HG03457 (cell line): Measurements from ENCODE around the gene ERF.
A peak's percentile ranks its signal among the peaks of the same experiment; 100 is the strongest.

Experiments used
- ATAC-seq: cut with Tn5 transposase; IDR thresholded peaks from one replicate; pipeline ENCODE4 v1.9.1; 2021; ENCODE audit warnings: moderate number of reproducible peaks; ENCODE audit not compliant: unreplicated experiment

Gene ERF

DNA sequence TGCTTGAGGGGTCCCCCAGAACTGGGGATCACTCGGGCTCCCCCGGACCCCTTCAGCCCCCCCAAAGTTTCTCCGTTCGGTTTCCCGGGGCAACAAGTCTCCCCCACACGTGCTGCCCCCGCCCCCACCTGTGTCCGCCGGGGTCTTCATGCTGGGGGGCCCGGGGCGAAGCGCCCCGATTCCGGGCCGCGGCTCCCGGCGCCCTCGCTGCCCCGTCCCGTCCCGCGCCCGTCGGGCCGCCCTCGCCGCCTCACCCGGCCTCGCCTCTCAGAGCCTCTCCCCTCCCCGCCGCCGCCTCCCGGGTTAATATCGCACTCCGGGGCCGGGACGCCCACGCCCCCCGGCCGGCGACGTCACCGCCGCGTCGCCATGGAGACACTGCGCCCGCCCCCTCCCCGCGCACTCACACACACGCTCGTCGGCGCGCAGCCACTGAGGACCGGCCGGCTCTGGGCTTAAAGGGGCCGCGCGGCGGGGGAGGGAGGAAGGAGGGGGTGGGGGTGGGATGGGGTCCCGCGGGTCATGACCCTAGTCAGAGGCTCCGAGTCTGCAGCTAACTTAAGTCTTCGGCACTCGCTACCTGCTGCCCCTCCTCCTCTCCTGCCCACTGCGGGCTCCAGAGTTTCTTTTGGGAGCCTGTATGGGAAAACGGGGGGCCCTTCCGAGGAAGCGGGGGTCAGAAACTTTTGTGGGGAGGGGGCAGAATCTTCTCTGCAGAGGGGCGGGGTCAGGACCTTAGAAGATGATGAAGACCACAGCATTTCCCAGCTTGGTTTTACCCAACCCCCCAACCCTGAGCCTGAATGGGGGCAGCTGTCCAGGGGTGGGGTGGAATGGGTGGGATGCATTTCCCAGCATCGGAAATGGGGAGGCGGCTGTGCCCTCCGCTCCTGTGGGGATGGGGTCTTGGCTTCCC is at the start of gene ERF:
Gene ERF, minus strand, starts transcription at position 279 of the 916 bp plus-strand sequence. Its CDS starts 129 bp downstream, at position 150.
- ATAC-seq: peak; percentile 42

DNA sequence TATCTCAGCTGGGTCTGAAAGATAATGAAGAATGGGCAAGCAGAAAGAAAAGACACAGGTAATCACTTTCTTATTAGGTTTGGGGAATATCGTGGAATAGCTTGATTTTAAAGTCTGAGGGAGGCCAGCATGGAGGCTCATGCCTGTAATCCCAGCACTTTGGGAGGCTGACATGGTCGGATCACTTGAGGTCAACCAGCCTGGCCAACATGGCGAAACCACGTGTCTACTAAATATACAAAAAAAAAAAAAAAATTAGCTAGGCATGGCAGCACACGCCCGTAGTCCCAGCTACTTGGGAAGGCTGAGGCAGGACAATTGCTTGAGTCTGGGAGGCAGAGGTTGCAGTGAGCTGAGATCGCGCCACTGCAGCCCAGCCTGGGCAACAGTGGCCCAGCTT is 48.9 kb upstream of the ERF start:
- no peak for ATAC-seq

DNA sequence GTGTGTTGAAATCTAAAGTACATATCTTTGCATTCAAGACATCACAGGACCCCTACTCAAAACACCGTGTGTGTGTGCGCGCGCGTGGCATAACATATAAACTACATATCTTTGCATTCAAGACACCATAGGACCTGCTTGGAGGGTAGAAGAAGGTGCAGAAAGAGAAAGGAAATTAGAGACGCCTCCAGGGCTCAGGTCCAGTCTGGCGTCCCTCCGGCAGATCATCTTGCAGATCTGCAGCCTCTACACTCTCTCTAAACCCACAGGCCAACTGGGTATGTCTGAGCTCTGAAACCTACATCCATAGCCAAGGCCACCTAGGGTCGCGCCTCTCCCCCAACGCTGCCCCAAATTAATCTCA is 48.2 kb upstream of the ERF start:
- ATAC-seq: no peak

- no peak for ATAC-seq
Observed at GRCh38 chr19:42301646-42302203, 46.8 kb upstream of the ERF start, which contains the start of gene PRR19. TSS of gene PRR19 (plus strand) at chr19:42302132. CDS start at chr19:42309585, 7,453 bp downstream.

DNA sequence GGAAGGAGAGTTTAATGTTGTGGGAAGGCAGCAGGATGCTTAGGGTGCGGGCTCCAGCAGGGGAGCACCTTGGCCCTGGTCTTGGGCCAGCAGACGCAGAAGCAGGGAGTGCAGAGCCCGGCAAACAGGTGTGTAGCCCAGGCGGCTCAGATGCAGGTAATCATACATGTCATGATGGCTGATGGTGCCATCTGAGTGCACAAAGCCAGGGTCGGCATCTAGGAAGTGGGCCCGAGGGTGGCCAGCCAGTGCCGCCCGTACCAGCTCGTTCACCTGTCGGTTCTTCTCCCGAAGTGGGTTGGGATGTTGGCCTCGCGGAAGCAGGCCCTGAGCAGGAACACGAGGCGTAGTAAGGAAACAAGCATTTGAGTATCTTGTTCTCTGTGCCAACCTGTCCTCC is 42.1 kb upstream of the ERF start:
- no peak for ATAC-seq

DNA sequence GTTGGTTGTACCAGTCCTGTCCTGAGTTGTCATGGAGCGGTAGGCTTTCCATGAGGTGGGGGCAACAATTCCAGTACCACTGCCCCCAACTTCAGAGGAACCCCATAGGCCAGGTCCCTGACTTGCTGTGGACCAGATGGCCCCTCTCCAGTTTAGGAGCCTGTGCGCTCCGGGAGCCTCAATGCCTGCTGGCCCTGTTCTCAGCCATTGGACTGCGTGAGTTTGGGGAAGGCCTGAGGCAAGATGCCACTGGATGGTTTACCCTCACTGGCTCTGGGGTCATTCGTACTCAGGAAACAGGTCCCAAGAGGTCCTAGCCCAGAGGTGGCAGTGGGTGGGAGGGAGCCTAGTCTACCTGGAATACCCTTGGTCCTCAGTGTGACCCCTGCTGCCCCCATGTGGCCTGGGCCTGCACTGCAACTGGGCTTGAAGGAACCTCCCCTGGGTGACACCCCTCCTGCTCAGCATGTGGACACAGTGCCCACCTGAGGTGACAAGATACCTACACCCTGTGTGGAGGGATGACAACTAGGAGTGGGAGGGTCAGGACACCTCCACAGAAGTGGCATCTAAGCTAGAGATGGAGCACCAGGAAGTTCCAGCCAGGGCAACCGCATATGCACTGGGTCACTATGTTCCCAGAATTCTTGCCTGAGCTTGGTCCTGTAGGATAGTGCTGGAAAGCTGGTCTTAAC is 41.0 kb upstream of the ERF start:
- ATAC-seq: no peak

- no peak for ATAC-seq
Observed at GRCh38 chr19:42295342-42295741, 40.4 kb upstream of the ERF start.

- ATAC-seq: no peak
Observed at GRCh38 chr19:42294471-42295137, 39.7 kb upstream of the ERF start.

GRCh38 chr19:42293948-42294347 is 39.0 kb upstream of the ERF start:
- ATAC-seq: no peak

DNA sequence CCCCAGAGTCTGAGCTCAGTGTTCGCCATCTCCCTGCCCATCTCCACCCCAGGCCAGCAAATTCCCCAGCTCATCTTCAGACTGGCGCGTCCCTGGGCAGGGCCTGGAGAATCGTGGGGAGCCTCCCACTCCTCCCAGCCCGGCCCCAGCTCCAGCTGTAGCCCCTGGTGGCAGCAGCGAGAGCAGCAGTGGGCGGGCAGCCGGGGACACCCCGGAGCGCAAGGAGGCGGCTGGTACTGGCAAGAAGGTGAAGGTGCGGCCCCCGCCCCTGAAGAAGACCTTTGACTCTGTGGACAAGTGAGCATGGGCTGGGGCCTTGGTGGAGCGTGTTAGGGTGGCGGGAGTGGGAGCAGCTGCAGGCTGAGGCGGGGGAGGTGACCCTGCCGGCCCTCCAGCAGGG is 38.6 kb upstream of the ERF start:
- ATAC-seq: no peak

GRCh38 chr19:42292963-42293362 is 38.0 kb upstream of the ERF start:
- no peak for ATAC-seq

- no peak for ATAC-seq
Observed at GRCh38 chr19:42292042-42292960, 37.4 kb upstream of the ERF start.

- ATAC-seq: no peak
Observed at GRCh38 chr19:42291435-42291810, 36.5 kb upstream of the ERF start.

DNA sequence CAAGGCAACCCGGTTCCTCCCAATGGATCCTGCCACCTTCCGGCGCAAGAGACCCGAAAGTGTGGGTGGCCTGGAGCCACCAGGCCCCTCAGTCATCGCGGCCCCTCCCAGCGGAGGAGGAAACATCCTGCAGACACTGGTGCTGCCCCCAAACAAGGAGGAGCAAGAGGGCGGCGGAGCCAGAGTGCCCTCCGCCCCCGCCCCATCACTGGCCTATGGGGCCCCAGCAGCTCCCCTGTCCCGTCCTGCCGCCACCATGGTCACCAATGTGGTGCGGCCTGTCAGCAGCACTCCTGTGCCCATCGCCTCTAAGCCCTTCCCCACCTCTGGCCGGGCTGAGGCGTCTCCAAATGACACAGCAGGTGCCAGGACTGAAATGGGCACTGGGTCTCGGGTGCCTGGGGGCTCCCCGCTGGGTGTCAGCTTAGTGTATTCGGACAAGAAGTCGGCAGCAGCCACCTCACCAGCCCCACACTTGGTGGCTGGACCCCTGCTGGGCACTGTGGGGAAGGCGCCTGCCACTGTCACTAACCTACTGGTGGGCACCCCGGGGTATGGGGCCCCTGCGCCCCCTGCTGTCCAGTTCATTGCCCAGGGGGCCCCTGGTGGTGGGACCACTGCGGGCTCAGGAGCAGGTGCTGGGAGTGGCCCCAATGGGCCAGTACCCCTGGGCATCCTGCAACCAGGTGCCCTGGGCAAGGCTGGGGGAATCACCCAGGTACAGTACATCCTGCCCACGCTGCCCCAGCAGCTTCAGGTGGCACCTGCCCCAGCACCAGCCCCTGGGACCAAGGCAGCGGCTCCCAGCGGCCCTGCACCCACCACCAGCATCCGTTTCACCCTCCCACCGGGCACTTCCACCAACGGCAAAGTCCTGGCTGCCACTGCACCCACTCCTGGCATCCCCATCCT is 35.9 kb upstream of the ERF start:
- no peak for ATAC-seq

DNA sequence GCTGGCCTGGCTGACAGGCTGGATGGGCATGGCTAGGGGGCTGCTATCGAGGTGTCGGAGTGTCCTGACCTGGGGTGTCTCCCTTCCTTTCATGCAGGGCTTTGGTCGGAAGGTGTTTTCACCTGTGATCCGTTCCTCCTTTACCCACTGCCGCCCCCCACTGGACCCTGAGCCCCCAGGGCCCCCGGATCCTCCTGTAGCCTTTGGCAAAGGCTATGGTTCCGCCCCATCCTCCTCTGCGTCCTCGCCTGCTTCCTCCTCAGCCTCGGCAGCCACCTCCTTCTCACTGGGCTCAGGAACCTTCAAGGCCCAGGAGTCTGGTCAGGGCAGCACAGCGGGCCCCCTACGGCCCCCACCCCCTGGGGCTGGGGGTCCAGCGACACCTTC is 35.2 kb upstream of the ERF start:
- ATAC-seq: no peak

GRCh38 chr19:42289556-42290041 is 34.7 kb upstream of the ERF start:
- no peak for ATAC-seq

- no peak for ATAC-seq
Observed at GRCh38 chr19:42288881-42289555, 34.1 kb upstream of the ERF start.

GRCh38 chr19:42288387-42288786 is 33.5 kb upstream of the ERF start:
- no peak for ATAC-seq

DNA sequence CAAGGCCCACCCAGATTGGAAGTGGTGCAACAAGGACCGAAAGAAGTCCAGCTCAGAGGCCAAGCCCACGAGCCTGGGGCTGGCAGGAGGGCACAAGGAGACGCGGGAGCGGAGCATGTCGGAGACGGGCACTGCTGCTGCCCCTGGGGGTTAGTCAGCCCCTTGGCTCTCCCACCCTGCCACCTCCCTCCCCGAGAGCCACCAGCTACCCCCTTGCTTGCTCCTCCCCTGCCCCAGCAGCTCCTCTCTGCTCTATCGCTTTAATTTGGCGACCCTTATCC is 32.8 kb upstream of the ERF start:
- no peak for ATAC-seq
